GM21576 (cell line): ENCODE data around the gene RAX.
"Not testable (repeated sequence)": the region's sequence is repeated elsewhere in the genome, so short reads cannot be mapped to it uniquely, and the experiment has no call there.

Experiments
- ATAC-seq: cut with Tn5 transposase; IDR thresholded peaks from one replicate; pipeline ENCODE4 v1.9.1; 2021; ENCODE audit warnings: mild to moderate bottlenecking, moderate library complexity; ENCODE audit not compliant: unreplicated experiment

RAX gene

DNA sequence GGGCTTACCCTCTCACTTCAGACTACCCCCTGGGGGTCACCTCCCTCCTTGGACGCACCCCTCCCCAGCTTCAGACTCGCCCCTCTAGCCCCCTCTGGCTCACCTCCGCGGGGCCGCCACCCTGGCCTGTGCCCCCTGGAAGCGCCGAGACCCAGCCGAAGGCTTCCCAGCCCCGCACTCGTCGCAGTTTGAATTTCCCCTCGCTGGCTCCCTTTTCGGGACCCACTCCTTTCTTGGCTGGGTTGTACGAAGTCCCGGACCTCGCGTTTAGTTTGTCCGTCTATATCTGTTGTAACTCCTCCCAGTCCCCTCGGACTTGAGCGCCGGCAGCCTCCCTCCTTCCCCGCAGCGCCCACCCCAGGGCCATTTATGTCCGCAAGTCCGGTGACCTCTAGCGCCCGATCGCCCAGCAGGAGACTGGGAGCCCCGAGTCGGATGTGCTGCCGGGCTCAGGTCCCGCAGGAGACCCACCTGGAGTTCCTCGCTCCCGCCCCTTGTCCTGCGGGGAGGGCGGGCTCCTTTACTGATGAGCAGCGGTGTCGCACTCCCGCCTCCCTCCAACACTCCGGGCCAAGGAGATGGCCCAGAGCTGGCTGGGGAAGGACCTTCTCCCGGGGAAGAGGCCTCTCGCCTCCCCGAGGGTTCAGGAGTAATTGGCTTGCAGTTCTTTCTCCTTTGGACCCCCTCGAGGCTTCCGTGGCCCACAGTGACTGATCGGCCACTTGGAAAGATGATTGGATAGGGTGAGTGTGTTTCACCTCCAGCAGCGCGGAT is 692 bp upstream of the RAX start:
- ATAC-seq: no peak

DNA sequence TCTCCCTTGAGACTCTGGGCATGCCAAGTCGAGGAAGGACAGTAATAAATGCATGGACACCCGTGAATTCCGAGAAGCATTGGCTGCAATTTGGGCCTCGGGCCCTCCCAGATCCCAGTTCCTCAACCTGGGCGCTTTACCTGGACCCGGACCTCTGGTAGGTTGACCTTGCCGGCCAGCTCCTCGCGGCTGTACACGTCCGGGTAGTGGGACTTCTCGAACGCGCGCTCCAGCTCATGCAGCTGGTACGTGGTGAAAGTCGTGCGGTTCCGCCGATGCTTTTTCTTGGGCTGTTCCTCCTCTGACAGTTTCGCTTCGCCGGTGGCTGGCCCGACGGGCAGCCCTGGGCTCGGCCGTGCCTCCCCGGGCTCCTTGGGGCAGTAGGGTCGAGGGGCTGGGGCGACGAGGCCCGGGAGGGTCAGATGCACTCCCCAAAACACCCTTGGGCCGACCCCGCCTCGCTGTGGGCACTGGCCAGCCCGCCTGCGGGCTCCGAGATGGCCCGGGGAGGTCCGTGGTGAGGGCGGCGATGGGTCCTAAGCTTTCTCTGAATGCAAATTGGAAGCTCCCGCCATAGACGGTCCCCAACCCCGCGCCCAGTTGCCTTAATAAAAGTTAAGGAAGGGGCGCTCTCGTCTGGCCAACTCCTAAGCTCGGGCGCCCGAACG is 899 bp downstream of the RAX start:
- ATAC-seq: no peak

DNA sequence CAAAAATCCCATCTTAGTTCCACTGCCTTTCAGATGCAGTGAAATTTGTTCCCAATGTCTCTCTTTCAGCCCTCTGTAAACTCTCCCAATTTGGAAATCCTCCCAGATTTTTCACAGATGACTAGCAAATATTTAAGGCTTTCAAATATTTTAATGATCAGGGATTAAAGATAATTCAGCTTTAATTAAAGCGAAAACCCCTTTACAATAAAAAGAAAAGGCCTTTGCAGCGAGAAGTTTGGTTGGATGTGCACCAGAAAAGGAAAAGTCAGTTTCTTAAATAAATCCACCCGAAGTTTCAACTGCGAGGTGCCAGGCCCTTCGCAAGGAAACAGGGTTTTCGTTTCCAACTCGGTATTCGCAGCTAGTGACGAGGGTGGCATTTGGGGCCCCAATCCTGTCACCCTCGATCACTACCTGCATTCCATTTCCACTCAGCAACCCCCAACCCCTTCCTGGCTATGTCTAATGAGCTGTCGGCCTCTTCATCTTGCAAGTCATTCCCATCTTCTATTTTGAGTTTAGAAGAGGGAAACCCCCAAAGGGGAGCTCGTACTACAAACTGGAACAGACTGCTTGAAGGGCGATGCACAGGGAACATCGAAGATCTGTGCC is 1.5 kb downstream of the RAX start:
- ATAC-seq: no peak

DNA sequence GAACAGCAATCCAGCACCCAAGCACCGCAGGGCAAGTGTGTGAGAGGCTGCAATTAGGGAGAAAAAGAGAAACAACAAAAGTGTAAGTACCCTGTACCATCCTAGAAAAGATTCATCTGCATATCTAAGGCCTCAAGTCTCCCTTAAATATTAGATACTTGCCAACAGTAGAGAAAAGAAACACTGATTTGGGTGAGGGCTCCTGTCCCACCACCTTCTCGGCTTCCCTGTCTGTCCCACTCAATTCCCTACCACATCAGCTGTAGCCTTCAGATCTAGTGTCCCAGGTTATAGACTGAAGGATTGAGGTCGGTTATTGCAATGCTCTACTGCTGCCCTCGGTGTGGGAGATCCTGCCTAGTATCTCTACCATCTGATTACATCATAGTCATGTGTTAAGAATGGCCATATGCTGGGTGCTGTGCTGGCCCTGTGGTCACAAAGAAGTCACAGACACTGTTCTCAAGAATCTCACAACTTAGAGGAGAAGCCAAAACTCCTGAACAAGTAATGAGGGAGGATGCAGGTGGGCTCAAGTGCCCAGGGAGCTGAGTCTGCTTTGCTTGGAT is 2.5 kb downstream of the RAX start:
- no peak for ATAC-seq

DNA sequence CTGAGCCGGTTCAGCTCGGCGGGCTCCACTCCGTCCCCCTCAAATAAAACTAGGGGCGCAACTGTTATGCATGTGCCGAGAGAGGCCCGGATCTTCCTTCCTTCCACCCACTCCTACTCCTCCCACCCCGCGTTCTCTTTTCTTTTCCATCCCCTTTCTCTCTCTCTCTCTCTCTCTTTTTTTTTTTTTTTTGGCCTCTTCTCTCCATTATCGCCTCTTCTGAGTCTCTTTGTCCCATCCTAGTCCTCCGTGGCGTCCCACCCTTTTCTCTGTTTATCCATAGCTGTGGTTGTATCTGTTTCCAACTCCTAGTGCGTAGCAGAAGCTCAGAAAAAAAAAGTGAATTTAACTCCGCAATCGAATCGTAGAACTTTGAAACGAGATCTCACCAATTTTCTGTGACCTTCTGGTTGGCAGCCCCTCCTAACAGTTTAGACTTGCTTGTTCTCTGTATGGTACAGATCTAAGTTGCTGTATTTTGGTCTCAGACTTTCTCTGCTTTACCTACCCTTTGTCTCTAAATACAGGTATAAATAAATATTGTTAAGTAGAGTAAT is 3.6 kb downstream of the RAX start:
- ATAC-seq: no peak

DNA sequence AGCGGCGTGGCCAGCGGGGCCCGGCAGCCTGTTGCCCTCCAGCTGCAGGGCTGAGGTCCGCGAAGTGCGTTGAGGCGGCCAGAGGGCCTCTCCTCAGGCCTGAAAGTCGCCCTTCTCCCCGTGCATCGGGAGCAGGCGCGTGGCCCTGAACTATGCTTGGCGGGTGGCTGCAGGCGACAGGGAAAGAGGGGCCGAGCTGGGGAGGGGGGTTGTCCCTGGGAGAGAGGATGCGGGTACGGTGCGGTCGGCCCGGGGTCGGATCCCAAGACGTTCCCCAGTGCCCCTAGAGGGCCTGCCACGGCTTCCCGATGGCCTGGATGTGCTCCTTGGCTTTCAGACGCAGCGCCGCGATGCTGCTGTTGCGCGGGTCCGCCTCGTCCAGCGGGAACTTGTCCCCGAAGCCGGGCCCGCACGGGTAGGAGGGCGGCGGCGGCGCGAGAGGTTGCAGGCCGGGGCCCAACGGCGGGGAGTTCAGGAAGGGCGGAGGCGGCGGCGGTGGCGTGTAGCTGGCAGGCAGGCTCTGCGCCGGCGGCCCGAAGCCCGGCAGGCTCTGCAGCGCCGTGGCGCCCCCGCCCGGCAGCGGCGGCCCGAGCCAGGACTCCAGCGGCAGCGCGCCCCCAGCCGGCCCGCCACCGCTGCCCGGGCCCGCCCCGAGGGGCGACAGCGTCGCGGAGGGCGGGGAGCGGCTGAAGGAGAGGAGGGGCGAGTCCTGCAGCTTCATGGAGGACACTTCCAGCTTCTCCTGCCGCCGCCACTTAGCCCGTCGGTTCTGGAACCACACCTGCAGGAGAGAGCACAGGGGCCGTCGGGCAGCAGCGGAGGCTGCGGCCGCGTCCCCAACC is 4.3 kb downstream of the RAX start:
- peak; percentile 49 for ATAC-seq

DNA sequence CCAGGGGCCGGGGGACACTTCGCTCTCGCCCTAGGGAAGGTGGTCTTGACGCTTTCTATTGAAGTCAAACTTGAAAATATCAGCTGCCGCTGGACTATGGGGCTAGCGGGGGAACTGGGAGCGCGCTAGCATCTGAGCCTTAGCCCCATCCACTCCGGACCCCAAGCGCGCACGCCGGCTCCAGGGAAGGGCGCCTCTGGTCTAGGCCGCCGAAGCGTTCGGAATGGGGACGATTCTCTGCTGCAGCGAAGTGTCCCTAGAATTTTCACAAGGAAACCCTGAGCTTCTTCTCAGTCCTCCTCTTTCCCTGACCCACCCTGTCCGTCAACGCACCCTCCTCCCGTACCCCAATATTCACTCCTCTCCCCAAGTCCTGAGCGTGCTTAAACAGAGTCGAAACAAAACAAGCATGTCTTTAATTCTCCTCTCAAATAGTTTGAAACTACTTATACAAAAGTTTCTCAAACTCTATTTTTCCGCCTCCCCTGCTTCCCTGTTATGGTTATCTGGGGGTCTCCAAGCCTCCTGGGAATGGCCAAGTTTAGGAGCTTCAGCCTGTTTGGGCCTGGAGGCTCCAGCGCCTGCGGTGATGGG is 5.0 kb downstream of the RAX start:
- ATAC-seq: no peak

DNA sequence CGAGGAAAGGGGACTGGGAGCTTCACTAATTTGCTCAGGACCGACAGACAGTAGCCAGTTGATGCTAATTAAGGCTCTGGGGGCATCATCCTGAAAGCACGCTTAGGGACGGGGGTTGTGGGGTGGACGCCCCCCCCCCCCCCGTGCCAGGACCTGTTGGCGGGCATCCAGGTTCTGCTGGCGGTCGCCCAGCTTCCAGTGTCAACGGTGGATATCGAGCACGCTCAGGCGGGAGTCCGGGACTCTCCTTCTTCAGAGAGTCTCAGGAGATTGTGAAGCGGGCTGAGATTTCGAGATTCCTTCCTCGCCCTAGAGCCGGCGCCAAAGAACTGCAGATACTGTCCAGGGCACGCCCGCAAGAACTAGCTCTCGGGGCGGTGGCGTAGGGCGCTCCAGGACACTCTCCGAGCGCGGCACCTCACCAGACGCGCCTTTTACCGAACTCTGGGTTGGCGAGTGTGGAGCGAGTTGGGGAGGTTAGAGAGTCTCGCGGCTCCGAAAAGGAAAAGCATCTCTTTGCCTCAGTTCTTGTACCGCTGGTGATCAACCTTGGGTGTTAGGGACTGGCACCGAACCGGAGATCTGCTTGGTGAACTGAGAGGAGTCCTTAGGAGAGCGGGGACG is 5.6 kb downstream of the RAX start:
- ATAC-seq: no peak

DNA sequence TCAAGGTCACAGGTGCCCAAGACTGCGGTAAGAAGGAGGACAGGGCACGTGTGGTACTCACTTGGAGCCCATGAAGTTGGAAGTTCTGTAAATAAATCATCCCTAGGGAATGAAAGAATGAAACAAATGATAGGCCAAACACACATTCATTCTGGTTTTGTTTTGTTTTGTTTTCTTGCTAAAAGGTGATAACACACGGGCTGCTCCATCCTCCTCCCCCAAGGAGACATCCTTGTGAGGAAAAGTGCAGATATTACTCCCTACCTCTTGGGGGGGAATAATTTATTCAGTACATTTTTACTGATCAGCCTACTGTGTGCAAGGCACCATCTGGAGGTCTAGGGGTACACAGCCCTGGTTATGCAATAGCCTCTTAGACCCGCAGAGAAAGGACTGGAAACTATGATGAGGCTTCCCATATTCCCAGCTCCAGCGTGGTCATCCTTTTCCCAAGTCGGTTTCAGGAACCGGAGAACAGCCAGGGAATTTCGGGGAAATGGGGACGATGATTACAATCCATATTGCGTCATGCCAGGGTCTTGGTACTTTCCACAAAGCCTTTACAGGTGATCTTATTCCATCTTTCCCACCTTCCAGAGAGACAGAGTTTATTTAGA is 6.3 kb downstream of the RAX start:
- ATAC-seq: no peak

DNA sequence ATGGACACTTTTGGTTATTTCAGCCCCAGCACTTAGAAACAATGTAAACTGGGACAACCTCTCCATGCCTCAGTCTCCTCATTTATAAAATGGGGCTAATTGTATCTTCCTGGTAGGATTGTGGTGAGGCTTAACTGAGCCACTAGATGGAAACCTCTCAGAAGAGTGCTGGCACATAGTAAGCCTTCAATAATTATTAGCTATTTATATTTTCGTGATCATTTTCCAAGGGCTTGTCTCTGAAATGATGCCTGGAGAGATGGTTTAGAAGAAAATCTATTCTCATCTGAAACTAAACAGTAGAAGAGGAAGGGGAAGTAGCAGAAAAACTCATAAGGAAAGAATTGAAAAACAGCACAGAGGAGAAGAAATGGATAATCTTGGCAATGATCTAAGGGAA is 6.8 kb downstream of the RAX start:
- no peak for ATAC-seq

DNA sequence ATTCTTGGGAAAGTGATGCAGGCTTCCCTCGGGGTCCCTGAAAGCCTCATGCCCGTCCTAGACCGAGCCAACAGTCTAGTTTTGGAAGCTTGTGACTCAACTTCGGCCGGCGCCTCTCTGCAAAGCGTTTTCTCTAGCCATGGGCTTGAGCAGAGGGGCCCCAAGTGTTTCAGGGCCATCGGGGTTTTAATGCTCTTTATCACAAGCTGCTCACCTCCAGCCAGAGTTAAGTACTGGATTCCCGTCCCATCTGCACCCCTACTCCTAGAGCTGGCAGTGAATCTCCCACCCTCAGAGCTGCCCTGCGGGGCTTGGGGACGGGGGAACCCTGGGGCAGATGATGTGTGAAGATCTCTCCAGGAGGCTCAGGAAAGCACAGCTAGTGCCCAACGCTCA is 7.3 kb downstream of the RAX start:
- ATAC-seq: no peak

DNA sequence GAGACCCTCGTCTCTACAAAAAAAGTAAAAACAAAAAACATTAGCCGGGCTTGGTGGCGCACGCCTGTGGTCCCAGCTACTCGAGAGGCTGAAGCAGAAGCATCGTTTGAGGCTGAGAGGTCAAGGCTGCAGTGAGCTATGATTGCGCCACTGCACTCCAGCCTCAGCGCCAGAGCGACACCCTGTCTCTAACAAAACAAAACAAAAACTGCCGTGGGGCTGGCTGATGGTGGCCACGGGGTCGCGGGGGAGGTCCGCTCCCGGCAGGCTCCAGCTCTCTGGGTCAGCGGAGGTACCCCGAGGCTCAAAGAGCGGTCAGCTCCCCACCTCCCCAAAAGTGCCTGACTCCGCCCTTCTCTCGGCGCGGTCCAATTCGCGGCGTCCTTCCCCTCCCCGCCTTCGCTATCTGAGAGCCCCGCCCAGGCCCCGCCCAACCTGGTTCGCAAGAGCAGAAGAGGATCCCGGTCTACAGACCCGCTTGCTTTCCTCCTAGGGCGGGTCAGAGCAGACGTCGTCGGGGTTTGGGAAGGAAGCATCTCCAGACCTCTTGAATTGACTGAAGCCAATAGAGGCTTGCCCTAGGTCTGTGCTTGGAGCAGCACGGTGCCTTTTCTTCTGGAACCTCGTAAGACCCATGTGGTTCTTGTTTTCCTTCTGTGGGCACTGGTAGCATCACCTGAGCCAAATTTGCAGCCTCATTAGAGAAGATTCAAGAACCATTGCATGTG is 7.8 kb downstream of the RAX start:
- ATAC-seq: no peak

DNA sequence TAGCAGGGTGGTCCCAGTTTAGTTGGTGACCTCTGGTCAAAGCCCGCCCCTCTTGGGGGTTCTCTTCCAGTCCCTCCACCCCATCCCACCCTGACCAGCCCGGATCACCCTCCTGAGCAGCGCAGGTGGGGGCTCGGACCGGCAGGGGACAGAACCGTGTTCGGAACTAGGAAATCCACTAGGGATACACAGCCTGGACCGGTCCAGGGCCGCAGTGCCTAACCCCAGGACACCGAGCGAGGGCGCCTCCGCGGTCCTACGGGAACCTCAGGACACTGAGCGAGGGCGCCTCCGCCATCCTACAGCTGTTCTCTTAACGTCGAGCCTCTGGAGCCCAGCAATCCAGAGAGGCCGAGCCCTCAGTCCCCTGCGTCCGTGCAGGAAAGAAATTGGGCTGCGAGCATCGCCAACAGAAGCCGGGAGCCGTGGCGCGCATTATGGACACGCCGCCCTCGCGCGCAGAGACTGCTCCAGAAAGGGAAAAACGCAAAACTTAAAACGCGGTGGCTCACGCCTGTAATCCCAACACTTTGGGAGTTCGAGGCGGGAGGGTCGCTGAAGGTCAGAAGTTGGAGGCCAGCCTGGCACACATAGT is 8.5 kb downstream of the RAX start:
- no peak for ATAC-seq

DNA sequence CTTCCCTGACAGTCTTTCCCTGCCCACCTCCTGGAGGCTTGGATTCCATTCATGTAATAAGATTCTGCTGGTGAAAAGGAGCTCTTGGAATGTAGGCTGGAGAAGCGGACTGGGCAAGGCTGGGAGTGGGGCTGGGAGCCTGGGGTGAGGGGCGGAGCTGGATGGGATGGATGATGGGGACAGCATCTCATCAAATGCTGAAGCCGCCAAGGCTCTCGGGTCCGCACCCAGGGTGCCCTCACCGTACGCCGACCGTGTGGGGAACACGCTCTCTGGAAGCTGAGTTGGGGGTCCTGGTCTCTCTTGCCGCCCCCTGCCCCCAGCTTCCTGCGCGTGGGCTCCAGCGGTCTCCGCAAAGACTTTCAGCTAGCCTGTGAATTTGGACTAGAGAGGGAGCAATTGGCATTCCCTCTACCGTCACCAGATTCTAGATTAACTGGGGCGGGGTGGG is 9.1 kb downstream of the RAX start:
- ATAC-seq: no peak

DNA sequence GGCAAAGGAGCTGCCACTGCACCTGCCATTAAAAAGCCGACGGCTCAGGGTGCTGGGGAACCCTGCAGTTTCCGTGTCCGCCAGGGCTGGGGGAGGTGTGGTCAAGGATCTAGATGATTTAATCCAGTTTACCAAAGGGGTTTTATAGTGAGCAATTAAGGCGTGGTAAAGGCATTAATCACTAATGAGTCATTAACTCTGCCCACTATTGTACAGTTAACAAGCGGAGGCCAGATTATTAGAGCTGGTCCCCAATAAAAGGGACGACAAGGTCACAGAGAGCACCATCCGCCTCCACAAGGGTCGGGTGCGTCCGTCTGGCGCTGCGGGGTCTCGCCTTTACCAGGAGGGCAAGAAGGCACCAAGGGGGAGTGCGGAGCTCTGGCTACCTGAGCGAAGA is 9.6 kb downstream of the RAX start:
- no peak for ATAC-seq

DNA sequence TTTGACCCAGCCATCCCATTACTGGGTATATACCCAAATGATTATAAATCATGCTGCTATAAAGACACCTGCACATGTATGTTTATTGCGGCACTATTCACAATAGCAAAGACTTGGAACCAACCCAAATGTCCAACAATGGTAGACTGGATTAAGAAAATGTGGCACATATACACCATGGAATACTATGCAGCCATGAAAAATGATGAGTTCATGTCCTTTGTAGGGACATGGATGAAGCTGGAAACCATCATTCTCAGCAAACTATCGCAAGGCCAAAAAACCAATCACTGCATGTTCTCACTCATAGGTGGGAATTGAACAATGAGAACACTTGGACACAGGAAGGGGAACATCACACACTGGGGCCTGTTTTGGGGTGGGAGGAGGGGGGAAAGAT is 11.0 kb downstream of the RAX start:
- ATAC-seq: not testable (repeated sequence)

DNA sequence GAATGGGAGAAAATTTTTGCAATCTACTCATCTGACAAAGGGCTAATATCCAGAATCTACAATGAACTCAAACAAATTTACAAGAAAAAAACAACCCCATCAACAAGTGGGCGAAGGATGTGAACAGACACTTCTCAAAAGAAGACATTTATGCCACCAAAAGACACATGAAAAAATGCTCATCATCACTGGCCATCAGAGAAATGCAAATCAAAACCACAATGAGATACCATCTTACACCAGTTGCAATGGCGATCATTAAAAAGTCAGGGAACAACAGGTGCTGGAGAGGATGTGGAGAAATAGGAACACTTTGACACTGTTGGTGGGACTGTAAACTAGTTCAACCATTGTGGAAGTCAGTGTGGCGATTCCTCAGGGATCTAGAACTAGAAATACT is 11.4 kb downstream of the RAX start:
- not testable (repeated sequence) for ATAC-seq

DNA sequence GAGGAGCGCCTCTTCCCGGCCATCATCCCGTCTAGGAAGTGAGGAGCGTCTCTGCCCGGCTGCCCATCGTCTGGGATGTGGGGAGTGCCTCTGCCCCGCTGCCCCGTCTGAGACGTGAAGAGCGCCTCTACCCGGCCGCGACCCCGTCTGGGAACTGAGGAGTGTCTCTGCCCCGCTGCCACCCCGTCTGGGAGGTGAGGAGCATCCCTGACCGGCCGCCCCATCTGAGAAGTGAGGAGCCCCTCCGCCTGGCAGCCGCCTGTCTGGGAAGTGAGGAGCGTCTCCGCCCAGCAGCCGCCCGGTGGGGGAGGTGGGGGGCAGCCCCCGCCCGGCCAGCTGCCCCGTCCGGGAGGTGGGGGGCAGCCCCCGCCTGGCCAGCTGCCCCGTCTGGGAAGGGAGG is 17.8 kb downstream of the RAX start:
- ATAC-seq: not testable (repeated sequence)
